GM18499 (cell line): ENCODE measurements around the gene LEMD1.

Experiments used
- ATAC-seq: cut with Tn5 transposase; IDR thresholded peaks from one replicate; pipeline ENCODE4 v1.9.1; 2021; ENCODE audit warnings: moderate number of reproducible peaks; ENCODE audit not compliant: insufficient read depth, unreplicated experiment

Gene LEMD1, protein sequence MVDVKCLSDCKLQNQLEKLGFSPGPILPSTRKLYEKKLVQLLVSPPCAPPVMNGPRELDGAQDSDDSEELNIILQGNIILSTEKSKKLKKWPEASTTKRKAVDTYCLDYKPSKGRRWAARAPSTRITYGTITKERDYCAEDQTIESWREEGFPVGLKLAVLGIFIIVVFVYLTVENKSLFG

DNA sequence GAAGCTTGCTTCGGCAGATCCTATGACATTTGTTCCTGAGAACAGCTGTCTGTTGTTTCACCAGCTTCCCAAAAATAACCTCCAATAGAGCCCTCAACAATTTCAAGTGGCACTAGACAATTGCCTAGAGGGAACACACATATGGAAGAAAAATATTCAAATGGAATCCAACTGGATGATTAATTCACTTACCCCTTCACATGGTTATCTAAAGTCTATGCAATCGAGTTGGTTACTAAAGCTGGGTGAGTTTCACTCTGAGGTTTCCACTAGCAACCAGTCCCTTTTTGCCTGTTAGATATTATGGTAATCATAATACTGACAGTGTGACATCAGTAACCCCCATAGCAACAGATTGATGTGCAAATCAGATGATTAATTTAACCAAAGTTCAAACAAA lies at the start of gene LEMD1:
Gene LEMD1, minus strand, starts transcription at position 259 of the 400 bp plus-strand sequence. CDS start 1,520 bp downstream, outside the sequence.
- ATAC-seq: no peak

DNA sequence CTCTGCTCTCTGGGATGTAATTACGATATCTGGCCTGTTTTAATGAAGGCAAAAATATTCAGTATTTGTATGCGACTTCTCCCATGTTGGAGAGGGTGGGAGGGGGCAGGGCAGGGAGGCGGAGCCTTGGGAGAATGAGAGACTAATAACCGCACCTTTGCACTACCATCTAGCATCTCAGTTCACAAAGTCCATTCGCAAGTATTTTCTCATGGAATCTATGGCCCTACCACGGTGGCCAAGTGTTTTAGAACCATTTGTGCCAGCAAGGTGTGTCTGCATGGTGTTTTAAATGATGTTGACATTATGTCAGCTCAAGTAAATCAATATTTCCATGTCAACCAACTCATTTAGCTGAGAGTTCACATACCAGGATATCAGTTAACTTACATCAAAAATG lies 48.3 kb upstream of the LEMD1 start:
- ATAC-seq: no peak

DNA sequence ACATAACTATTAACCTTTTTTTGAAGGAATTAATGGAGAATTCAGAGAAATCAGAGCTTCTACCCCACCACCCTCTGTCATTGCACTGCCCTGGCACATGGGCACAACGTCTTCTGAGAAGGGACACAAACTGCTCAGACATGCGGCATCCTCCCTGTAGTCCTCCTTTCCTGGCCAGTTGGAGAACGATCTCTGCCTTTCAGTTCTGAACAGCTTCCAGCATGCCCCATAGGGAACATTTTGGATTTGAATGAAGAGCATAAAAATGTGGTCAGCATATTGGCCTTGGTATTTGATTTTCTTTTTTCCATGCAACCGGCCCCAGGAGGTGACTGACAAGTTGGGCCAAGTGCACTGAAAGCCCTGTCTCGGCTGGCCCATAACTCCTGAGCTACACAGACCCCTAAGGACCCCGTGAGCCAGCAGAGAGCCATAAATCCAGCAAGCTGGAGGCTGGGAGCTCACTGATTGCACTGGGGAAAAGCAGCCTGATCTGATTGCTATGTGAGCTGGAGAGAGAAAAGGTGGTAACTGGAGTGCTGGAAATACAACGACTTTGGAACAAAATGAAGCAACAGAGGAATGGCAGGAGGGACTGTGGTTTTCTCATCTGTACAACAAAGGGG lies 44.9 kb upstream of the LEMD1 start:
- ATAC-seq: no peak

DNA sequence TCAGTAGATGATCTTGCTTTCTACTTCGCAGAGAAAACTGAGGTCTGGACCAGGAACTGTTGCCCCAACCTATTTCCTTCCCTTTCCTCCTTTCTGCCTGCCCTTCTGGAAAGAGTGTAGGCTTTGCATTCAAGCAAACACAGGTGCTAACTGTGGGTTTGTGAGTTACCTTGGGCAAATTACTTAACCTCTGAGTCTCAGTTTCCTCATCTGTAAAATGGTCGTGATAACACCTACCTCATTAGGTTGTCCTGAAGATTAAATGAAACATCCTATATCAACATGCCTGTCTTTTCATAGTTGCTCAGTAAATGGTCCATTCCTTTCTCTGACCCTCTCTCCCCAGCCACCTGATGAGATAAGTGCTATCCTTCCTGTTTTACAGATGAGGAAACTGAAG lies 43.5 kb upstream of the LEMD1 start:
- ATAC-seq: no peak

DNA sequence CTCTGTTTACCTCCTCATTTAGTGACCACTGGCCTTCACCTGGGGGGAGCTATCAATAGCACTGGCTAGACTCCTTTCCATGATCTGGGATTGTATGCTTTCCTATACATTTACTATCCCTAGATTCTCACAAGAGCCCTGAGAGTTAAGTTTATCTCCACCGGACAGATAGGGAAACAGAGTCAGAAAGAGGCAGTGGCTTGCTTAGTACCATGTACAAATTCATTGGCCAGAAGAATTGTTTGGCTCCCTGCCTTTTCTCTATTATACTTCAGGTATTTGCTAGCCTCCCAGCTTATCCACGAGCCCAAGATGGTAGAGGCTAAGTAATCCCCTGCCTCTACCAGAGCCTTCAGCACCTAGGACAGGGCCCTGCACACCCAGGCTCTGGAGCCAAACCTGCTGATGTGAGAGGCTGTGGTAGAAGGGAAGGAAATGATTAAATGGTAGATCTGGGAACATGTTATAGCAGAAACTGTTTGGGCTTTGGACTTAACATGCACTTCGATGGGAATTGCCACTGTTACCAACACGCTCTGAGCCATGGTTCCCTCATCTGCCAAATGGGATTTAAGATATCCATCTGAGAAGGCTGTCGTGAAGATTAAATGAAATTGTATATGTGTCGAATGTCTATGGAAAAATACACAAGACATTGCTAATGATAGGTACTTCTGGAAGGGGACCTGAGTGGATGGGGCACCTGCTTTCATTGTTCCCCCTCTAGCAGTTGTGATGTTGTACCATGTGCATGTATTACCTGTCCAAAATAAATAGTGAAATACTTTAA lies 37.1 kb upstream of the LEMD1 start:
- ATAC-seq: no peak

DNA sequence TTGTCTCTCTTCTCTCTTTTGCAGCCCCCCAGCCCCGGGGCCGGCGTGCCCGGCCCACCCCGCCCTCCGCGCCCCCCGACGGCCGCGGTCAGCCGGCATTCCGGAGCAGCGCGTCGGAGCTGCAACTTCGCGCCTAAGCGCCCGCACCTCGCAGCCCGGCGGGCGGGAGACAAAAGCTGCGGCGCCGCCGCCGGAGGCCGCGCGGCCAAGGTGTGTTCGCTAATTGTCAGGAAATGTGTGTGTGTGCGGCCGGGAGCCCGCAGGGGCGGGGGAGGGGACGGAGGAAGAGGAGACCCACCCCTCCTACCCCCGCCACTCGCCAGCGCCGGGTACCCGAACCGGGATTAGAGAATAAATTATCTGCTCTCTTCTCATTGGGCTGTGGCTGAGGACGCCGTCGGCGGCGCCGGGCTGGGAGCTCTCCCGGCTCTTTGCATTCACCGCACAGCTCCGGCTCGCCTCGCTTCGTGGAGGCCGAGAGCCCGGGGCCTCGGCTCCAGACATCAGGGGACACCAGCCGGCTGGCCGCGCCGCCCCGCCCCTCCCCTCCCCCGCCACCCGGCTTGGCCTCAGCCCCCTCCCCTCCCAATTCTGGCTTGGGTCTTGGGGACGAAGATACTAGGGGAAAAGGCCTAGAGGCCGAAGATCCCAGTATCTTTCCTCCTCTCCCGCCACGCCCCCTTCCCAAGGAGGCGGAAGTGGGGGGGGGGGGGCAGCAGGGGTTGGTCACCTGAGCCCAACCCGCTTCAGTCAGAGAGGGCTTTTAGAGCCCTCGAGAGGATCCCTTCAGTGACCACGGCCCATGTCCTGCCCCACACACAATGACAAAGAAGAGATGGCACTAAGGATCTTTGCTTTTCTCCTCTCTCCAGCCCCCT lies 35.3 kb upstream of the LEMD1 start:
- no peak for ATAC-seq

DNA sequence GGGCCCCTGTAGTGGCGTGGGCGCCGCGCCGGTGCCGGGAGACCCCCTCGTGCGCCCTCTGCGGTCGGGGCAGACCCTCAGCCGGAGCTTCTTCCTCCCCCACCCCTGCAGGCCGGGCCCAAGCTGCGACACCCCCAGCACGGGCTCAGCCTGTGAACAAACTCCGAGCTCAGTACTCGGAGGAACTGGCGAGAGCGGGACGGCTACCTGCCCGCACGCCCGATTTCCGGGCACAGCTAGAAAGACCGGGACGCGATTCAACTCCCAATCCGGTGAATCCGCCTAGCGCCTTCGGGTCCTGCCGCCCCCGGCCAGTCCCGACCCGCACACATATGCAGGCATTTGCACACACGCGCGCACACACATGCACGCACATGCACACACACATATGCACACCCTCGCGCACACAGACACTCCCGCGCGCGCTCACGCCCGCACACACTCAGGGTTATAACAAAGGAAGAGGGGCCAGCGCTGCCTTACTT lies 34.6 kb upstream of the LEMD1 start:
- no peak for ATAC-seq

DNA sequence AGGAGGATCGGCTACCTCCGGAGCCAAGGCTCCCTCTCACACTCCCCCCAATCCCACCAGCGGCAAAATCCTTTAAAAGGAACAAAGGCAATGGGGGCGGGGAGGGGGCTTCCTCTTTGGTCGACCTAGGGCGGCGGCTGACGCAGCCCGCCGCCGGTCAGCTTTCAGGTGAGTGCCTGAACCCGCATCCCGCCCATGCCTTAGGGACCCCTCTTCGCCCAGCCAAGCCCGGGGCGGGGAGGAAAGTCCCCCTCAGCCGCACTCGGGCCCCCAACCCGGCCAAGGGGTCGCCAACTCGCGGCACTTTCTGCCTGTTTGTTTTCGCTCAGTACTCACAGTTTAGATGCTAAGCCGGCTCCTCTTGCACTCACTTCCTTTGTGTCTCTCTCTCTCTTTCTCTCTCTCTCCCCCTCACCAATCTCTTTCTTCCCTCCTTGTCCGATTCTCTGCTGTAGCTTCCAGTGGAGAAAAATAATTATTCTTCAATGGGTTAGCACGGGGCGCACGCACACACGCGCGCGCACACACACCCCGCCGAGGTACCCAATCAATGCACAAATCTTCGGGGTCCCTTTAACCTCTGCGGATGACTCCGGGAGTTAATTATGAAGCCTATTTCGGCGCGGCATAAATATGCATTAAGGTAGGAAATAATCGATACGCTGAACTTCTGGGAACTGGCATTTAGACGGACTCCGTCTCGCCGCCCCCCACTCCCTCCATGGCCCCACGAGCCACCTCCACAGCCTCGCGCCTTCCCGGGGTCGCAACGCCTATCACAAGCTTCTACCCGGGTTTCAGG lies 33.9 kb upstream of the LEMD1 start, which contains the start of gene BLACAT1:
Gene BLACAT1, minus strand, starts transcription at position 465 of the 802 bp plus-strand sequence.
- ATAC-seq: no peak

DNA sequence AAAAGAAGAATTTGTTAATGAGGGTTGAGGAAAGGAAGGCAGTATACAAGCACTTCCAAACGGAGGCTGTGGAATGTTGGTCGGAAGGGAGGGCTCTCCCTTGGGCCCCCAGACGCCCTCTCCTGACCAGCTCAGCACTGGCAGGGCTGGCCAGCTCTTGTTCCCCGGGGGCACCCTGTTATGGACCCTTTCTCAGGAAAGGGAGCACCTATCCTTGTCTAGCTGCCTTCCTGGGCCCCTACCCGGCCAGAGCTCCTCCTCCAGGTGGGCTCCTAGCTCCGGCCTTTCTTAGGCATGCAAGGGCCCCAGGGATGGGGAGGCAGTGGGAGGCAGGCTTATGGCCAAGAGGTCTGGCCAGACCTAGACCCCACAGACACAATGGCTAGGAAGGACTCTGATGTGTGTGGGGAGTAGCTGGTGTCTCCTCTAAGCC lies 33.1 kb upstream of the LEMD1 start:
- no peak for ATAC-seq

DNA sequence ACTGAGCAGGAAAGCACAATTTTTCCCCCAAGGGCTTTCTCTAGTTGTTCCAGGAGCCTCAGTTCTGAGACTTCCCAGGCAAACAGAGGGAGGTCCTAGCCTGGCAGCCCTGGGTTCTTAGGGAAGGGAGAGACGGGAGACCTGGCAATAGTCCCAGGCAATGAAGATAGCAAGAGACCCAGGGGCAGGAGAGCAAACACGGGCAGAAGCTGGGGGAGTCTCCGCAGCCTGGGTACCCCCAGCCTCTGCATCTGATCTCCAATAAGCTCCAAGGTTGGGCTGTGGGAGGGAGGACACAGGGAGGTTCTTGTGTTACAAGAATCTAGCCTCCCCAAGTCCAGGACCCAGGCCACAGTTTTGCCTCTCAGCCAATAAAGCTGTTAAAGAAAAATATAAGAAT lies 31.6 kb upstream of the LEMD1 start:
- no peak for ATAC-seq

DNA sequence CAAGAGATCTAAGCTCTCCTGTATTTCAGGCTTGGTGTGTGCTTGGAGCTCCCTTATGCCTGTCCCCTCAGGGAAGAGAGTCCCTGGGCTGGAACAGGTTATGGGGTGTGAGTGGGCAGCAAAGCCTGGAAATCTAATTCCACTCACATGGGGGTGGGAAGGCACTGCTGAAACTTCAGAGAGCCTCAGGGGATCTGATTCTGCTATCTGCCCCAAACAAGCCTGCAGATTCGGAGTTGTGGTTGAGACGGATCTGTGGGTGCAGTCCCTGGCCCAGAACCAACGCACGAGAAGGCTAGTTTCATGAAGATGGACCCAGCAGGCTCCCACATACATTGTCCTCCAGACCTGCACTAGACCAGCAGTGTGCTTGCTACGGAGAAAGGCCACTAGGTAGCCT lies 31.1 kb upstream of the LEMD1 start:
- no peak for ATAC-seq

DNA sequence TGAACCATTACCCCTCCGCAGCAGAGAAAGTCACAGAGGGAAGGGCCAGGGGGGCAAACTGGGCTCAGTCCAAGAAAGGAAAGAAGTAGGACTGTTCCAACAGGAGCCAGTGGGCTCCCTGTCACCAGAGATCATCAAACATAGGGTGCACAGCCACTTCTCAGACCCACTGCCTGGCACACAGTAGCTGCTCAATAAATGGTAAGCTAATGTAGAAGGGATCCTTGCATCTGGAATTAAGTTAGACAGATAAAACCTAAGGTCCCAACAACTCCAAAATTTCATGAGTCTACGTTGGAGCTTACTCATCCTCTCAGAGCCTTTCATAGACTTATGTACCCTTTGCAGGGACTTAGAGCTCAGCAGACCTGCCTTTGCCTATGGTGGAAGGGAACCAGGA lies 30.5 kb upstream of the LEMD1 start:
- ATAC-seq: no peak

DNA sequence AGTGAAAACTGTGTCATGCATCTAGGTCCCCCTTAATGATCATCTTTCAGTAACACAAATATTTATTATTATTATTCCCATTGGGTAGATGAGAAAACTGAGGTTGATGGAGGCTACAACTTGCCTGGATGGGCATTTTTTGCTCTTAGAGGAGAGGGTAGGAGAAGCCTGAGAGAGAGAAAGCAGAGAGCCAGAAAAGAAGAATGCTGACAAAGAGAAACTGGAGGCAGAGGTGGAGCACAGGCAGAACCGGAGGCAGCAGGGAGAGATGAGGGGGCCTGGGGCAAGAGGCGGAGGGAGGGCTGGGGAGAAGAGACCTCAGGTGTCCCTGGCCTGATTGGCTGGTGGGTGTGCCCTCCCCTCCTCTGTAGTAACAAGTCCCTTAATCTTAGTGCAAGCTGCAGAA lies 29.9 kb upstream of the LEMD1 start:
- ATAC-seq: no peak

DNA sequence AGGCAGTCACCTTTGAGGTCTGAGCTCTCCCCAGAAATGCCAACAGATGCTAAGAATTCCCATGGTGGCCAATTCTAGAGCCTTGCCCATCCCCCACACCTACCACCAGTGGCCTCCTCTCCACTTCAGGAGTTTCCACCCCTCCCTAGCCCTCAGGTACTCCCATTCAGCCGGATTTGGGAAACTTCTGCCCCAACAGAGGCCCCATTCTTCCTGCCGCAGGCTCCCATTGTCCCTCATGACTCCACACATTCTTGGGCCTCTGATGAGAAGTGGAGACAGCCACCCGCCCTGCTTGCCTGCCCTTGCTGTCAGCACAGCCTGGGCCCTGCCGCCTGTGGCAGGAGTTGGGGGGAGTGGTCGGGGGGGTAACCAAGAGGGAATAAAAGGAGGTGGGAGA lies 29.3 kb upstream of the LEMD1 start:
- no peak for ATAC-seq

DNA sequence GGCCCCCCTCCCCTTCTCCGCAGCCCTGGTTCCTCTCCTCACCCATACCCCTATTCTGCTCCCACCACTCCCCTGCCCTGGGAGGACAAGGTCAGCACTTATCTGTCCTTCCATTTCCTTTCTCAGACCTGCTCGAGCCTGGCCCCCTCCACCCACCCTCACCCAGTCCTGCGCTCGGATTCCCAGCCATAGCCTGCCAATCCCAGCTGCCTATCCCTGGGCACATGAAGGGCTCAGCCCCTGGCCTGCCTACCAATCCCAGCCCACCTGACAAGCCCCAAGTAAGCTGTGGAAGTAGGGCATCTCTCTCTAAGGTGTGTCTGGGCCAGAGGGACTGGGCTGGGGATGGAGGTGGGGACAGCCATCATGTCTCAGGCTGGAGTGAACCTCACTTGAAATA lies 28.6 kb upstream of the LEMD1 start:
- no peak for ATAC-seq

DNA sequence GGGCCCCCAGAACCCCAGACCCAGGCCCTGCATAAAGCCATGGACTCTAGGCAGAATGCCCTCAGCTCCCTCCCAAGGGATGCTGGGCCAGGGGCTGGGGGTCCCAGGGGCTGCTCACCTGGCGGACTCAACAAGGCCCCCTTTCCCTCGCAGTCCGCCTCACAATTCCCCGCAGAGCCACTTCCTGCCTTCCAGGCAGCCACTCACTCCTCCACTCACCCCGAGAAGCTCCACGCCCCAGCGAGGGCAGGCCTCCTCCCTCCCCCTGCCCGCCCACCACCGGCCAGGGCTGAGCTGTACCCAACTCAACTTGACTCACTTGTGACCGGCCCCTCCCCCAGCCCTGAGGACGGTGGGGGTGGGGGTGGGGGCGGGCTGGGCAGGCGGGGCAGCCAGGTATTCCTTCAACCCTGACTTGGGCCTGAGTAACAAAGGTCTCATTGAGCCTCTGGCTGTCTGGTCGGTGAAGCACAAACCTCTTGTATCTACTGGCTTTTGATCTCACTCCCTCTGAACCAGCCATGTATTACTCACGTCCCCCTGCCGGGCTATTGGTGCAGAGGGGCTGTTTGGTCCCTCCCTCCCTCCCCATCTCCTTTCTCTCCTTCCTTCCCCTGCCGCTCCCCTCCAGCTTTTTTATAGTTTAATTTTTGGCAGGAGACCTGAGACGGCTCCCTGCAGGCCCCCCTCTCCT lies 28.0 kb upstream of the LEMD1 start:
- no peak for ATAC-seq

DNA sequence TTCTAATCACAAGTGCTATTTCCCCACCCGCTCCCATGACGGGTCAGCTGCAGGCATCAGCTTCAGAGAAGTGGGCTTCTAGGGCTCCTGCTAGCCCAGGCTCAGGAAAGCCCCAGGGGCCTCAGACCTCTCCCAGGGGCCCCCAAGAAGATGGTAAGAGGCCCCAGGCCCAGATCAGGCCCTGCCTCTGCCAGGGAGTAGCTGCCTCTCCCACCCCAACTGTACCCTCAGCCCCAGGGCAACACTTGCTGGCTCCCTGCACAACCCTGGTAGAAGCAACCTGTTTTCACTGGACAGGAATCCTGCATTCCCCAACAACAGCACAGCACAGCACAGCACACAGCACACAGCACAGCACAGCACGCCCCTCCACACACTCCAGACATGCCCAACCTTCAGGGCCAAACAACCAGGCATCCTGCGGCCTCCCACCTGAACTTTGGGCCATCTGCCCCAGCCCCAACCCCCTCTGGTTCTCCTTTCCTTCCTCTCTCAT lies 27.4 kb upstream of the LEMD1 start:
- ATAC-seq: no peak

DNA sequence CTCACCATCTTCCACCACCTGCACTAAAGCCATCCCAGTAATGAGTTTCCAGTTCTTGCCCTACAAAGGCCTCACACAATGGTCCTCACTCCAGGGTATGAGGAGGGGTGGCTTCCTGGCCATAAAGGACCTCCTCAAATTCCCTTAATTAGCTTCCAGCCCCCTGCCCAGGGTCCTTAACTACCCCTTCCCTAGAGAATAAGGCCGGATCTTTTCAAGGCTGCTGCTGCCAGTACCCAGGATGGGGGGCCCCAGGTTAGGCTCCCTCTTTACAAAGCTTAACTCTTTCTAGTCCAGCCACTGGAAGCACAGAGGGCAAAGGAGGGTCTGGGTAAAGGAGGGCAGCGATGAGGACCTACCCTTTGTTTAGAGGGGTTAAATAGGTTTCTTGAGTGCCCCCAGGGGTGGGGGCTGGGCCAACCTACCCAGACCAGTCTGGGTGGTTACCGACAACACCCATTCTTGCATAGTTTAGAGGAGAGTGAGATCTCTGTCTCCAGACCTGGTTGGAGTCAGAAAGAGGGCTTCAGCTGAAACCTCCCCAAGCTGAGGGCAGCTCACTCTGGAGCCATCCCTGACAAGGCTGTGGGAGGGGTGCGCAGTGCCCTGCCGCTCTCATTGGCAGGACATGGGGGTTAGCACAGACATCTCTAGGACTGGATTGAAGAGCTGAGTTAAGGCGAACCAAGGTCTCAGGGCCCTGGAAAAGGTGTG lies 26.8 kb upstream of the LEMD1 start:
- ATAC-seq: no peak
